GM18505 (cell line): ENCODE measurements around the gene PARVG.

Source experiments
- ATAC-seq: cut with Tn5 transposase; IDR thresholded peaks from one replicate; pipeline ENCODE4 v1.9.1; 2021; ENCODE audit not compliant: unreplicated experiment
- POLR2A ChIP-seq: IDR thresholded peaks from 4 replicates; pipeline ENCODE4 v1.6.1; 2011; ENCODE audit warnings: borderline replicate concordance; ENCODE audit not compliant: insufficient read depth, insufficient read length; ENCODE audit errors: extremely low read depth

PARVG gene

GRCh38 chr22:44199866-44200265 is 19.1 kb downstream of the PARVG start:
- no peak for ATAC-seq
- TF ChIP-seq POLR2A, result no peak

DNA sequence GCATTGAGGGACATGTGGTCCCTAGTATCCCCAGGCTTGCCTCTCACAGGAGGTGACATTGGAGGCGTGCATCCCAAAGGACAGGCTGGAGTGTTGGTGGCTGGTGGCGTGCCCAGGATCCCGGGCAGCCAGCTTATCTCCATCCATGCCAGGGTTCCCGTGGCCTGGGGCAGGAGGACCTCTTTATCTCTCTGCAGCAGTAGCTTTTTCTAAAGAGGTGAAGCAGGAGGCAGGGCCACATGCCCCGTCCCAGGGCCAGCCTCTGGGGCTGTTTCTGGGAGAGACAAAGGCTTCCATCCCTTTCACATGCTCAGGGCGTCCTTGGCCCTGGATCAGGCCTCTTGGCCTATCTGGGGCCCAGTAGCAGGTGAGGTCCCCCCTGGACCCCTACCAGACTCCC is 19.7 kb downstream of the PARVG start:
- ATAC-seq, result no peak
- TF ChIP-seq POLR2A, result no peak

GRCh38 chr22:44200855-44201550 is 20.3 kb downstream of the PARVG start:
- ATAC-seq, result no peak
- no peak for TF ChIP-seq POLR2A

DNA sequence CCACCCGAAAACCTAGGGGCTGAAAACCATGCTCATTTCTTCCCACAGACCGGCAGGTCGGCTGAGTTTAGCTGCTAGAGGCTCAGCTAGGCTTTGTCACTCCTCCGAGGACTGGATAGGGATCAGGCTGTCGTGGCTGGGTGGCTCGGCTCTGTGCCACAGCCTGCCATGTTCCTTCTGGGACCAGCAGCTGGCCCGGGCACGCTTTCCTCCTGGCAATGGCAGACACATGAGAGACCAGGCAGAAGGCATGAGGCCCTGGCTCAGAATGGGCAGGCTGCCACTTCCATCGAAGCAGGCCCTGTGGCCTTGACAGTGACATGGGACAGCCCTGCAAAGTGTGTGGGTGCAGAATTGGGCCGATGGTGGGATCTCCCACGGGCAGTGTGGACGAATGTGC is 20.9 kb downstream of the PARVG start:
- no peak for TF ChIP-seq POLR2A
- no peak for ATAC-seq

DNA sequence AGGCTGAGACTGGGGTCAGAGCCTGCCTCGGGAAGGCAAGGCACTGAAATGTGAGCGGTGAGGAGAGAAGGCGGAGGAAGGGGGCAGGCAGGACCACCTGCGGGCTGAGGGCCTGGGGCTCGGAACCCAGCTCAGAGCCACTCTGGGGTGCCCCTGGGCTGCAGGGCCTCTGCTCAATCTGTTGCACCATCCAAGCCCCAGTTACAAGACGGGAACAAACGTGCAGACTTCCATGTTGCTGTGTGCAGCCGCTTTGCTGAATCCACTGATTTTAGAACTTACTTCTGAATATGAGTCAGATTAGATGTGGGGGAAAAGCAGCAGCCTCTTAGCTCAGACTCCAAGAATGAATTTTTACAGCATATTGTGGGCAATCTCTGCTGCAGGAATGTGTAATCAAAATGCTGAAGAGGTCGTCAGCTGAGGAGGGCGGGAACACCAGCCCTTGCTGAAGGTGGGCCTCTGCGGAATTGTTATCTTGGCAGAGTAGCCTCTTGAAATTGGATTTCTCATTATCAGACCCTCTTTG is 21.6 kb downstream of the PARVG start:
- no peak for ATAC-seq
- no peak for TF ChIP-seq POLR2A

DNA sequence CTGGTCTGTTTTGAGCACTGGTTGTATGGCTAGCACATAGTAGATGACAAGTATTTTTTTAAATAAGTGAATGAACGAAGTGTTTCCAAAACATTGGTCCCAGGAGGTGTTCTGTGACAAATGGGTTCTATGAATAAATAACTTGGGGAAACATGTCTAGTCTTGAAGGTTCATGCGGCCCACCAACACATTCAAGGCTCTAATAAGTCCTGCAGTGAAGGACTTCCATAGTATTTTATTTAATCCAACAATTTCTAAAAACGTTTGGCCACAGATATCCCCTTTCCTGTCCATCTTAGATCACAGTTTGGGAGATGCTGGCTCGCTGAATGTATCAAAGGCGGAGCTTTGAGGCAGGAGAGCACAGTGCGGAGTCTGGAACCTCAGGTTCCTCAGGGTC is 22.5 kb downstream of the PARVG start:
- ATAC-seq, result no peak
- TF ChIP-seq POLR2A, result no peak

GRCh38 chr22:44204739-44205515 is 24.2 kb downstream of the PARVG start:
- ATAC-seq, result no peak
- TF ChIP-seq POLR2A, result no peak

- no peak for ATAC-seq
- no peak for TF ChIP-seq POLR2A
Observed at GRCh38 chr22:44205516-44206329, 25.0 kb downstream of the PARVG start.

GRCh38 chr22:44206330-44206645 is 25.6 kb downstream of the PARVG start:
- no peak for TF ChIP-seq POLR2A
- no peak for ATAC-seq

GRCh38 chr22:44206696-44207095 is 26.0 kb downstream of the PARVG start:
- ATAC-seq, result no peak
- no peak for TF ChIP-seq POLR2A

GRCh38 chr22:44207173-44207980 is 26.7 kb downstream of the PARVG start:
- no peak for TF ChIP-seq POLR2A
- no peak for ATAC-seq

GRCh38 chr22:44207981-44208317 is 27.2 kb downstream of the PARVG start:
- no peak for TF ChIP-seq POLR2A
- no peak for ATAC-seq

DNA sequence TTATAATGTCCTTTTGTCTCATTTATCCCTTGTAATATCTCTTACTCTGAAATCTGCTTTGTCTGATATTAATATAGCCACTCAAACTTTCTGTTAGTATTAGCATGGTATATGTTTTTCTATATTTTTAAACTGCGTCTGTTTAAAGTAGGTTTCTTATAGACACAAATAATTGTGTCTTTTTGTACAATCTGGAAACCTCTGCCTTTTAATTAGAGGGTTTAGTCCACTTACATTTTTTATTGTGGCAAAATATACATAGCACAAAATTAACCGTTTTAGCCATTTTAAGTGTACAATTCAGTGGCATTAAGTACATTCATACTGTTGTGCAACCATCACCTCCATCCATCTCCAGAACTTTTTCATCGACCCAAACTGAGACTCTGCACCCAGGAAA is 28.6 kb downstream of the PARVG start:
- no peak for TF ChIP-seq POLR2A

More for the DNA sequence above, 28.6 kb downstream of the PARVG start:
- ATAC-seq, result no peak
